ENCODE results near the gene GLIS1. TPM values are rescaled to one million over a fixed set of nuclear protein-coding genes. Genes with fewer than 3 reads are reported as not detected.
"Not testable (repeated sequence)": the region's sequence is repeated elsewhere in the genome, so short reads cannot be mapped to it uniquely, and the experiment has no call there.

GLIS1 gene
- polyA plus RNA-seq, 10 donors, result 0.13 to 1.6 (median 0.26) TPM; not detected in 5

- DNase-seq, result peak in 2 of 3 donors; percentile 17 to 28
Measured at GRCh38 chr1:53654216-53655210, 84.5 kb downstream of the GLIS1 start.

- no peak for DNase-seq
Measured at GRCh38 chr1:53653631-53654030, 85.3 kb downstream of the GLIS1 start.

- DNase-seq, result no peak
Measured at GRCh38 chr1:53653200-53653575, 85.8 kb downstream of the GLIS1 start.

GRCh38 chr1:53652441-53653199 is 86.3 kb downstream of the GLIS1 start:
- DNase-seq, result no peak

- no peak for DNase-seq
Measured at GRCh38 chr1:53651356-53651755, 87.6 kb downstream of the GLIS1 start.

GRCh38 chr1:53648516-53648915 is 90.4 kb downstream of the GLIS1 start:
- no peak for DNase-seq

GRCh38 chr1:53647915-53648314 is 91.0 kb downstream of the GLIS1 start:
- DNase-seq, result not testable (repeated sequence)

- no peak for DNase-seq
Measured at GRCh38 chr1:53646732-53647131, 92.2 kb downstream of the GLIS1 start.

- no peak for DNase-seq
Measured at GRCh38 chr1:53645690-53646078, 93.3 kb downstream of the GLIS1 start.

- DNase-seq, result no peak
Measured at GRCh38 chr1:53644909-53645689, 93.9 kb downstream of the GLIS1 start.

GRCh38 chr1:53644496-53644895 is 94.5 kb downstream of the GLIS1 start:
- DNase-seq, result no peak

- DNase-seq, result no peak
Measured at GRCh38 chr1:53643881-53644390, 95.0 kb downstream of the GLIS1 start.

- no peak for DNase-seq
Measured at GRCh38 chr1:53643041-53643880, 95.7 kb downstream of the GLIS1 start.

GRCh38 chr1:53642607-53643006 is 96.4 kb downstream of the GLIS1 start:
- no peak for DNase-seq

GRCh38 chr1:53642215-53642555 is 96.8 kb downstream of the GLIS1 start:
- no peak for DNase-seq

GRCh38 chr1:53641481-53642214 is 97.3 kb downstream of the GLIS1 start:
- no peak for DNase-seq

- DNase-seq, result no peak
Measured at GRCh38 chr1:53640701-53641075, 98.3 kb downstream of the GLIS1 start.

GRCh38 chr1:53639996-53640700 is 98.8 kb downstream of the GLIS1 start:
- no peak for DNase-seq

GRCh38 chr1:53639251-53639763 is 99.7 kb downstream of the GLIS1 start:
- peak in 1 of 3 donors; percentile 47 for DNase-seq

Data from muscle of back (tissue), 11 donors.